Measurements from ENCODE around the gene FER. TPM values are rescaled to one million over a fixed set of nuclear protein-coding genes. Genes with fewer than 3 reads are reported as not detected.

The FER gene
- total and polyA plus RNA-seq, 2 of the 13 experiments (the other 11 are each of a cell fraction or from before 2014, with no cell fraction given), result 7.9 to 29.0 TPM

DNA sequence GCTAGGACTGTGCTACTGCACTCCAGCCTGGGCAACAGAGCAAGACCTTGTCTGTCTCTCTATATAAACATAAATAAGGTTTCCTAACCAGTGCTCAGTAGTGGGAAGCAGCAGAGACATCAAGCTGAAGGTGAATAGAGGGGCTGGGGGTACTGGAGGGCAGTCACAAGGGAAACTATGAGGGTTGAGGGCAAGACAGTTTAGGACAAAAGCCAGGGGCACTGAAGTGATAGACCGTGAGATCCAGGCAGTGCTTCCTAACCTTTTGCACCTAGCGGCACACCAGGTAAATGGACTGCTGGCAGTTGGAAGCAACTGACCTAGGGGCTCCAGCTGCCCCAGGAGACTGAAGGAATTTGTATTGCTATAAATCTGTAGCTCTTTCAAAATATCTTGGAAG is 483.6 kb downstream of the FER start (continued):
- TF ChIP-seq HIVEP1 (CRISPR knock-in tag; IDR thresholded peaks at IDR 0.05), result no peak

DNA sequence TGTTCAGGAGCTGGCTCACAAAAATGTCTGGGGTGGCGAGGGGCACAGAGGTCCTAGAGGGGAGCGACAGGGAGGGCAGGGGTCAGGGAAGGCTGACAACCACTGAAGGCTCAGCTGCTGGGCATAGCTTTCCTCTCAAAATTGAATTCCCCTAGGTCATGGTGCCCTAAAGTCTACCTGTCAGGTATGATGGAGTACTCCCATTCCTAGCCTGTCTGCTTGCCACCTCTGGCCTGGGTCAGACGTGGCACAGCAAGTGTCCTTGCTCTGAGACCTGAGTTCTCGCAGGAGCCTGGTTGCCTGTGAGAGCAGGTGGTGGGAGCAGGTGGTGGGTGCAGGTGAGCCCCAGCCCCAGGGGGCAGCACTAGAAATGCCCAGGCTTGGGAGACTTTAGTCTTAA is 486.7 kb downstream of the FER start:
- FAIRE-seq, result no peak
- no peaks in the 10 kb centered on the region for H3K9me3 ChIP-seq (ENCODE audit: low read length)
- WGBS (ENCODE audit: low lambda C conversion rate), result 0% methylated on average over 3 of the region's 4 CpGs
- ChIA-PET CTCF (ENCODE audit: low intra/inter-chr PET ratio, low total read pairs) (no interaction called here), POLR2A (no interaction called here)
- H3K4me2 ChIP-seq (ENCODE audit: low read depth, low read length), result no peak overlapping the region
- no peak for DNase-seq (ENCODE audit: low spot score)
- no peaks in the 10 kb centered on the region for H3K79me2 ChIP-seq (ENCODE audit: insufficient read depth, low read length)
- H3K4me3 ChIP-seq (replicated peaks in 1 of 3; ENCODE audit: insufficient read depth in 1 of 3, low read depth in 2 of 3, low read length in 3 of 3), result no peak overlapping the region
- no peaks in the 10 kb centered on the region for H3K36me3 ChIP-seq (replicated peaks in 1 of 2; ENCODE audit: control insufficient read depth in 1 of 2, insufficient read depth in 2 of 2, low read length in 2 of 2)
- no peak overlapping the region for H3K27ac ChIP-seq (ENCODE audit: extremely low read length, insufficient read depth, low read length)
- in situ Hi-C loops (cut with HindIII; ENCODE audit: extremely low pct_ligation_motif_present, low pct_unique_long_range_greater_than_20kb) (no loop called here), intact Hi-C loops (cut with micrococcal nuclease; ENCODE audit: unreplicated experiment) (no loop called here)
- no peak for ATAC-seq
- no peaks in the 10 kb centered on the region for H3K4me1 ChIP-seq (ENCODE audit: insufficient read depth, low read length)
- H3K9ac ChIP-seq (ENCODE audit: insufficient read depth, low read depth, low read length), result no peak overlapping the region
- H4K20me1 ChIP-seq (ENCODE audit: insufficient read depth, low read length), result no peaks in the 10 kb centered on the region
- peaks cover 0 to 2% of the 10 kb centered on the region in 2 experiments; a peak in 1 of 5 replicates for H3K27me3 ChIP-seq (ENCODE audit: control insufficient read depth in 1 of 2, insufficient read depth in 2 of 2, low read length in 2 of 2)
- no TSS peak for BruUV-seq (replicated peaks)
- TF ChIP-seq, protein P1, sequence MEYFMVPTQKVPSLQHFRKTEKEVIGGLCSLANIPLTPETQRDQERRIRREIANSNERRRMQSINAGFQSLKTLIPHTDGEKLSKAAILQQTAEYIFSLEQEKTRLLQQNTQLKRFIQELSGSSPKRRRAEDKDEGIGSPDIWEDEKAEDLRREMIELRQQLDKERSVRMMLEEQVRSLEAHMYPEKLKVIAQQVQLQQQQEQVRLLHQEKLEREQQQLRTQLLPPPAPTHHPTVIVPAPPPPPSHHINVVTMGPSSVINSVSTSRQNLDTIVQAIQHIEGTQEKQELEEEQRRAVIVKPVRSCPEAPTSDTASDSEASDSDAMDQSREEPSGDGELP (IDR thresholded peaks at IDR 0.05; ENCODE audit: borderline replicate concordance, low read depth), result no peak
- TF ChIP-seq, protein P2, sequence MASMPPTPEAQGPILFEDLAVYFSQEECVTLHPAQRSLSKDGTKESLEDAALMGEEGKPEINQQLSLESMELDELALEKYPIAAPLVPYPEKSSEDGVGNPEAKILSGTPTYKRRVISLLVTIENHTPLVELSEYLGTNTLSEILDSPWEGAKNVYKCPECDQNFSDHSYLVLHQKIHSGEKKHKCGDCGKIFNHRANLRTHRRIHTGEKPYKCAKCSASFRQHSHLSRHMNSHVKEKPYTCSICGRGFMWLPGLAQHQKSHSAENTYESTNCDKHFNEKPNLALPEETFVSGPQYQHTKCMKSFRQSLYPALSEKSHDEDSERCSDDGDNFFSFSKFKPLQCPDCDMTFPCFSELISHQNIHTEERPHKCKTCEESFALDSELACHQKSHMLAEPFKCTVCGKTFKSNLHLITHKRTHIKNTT (CRISPR knock-in tag; IDR thresholded peaks at IDR 0.05), result no peak
- TF ChIP-seq ZNF780A (CRISPR knock-in tag; IDR thresholded peaks at IDR 0.05) (no peak), ZKSCAN1 (IDR thresholded peaks at IDR 0.05; ENCODE audit: low read length) (no peak), MTF2 (CRISPR knock-in tag; IDR thresholded peaks at IDR 0.05; ENCODE audit: borderline replicate concordance) (no peak), EHMT2 (IDR thresholded peaks at IDR 0.05; ENCODE audit: borderline replicate concordance, low read depth, low read length) (no peak), NAIF1 (CRISPR knock-in tag; IDR thresholded peaks at IDR 0.05; ENCODE audit: borderline replicate concordance) (no peak), ZNF44 (CRISPR knock-in tag; IDR thresholded peaks at IDR 0.05) (no peak), MXD4 (CRISPR knock-in tag; IDR thresholded peaks at IDR 0.05) (no peak), RORA (CRISPR knock-in tag; IDR thresholded peaks at IDR 0.05) (no peak), ADNP (CRISPR knock-in tag; IDR thresholded peaks at IDR 0.05) (no peak), MLLT10 (CRISPR knock-in tag; IDR thresholded peaks at IDR 0.05) (no peak), NFYC (CRISPR knock-in tag; IDR thresholded peaks at IDR 0.05) (no peak)
- TF ChIP-seq, protein P3, sequence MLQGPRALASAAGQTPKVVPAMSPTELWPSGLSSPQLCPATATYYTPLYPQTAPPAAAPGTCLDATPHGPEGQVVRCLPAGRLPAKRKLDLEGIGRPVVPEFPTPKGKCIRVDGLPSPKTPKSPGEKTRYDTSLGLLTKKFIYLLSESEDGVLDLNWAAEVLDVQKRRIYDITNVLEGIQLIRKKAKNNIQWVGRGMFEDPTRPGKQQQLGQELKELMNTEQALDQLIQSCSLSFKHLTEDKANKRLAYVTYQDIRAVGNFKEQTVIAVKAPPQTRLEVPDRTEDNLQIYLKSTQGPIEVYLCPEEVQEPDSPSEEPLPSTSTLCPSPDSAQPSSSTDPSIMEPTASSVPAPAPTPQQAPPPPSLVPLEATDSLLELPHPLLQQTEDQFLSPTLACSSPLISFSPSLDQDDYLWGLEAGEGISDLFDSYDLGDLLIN (CRISPR knock-in tag; IDR thresholded peaks at IDR 0.05; ENCODE audit: borderline replicate concordance), result no peak
- TF ChIP-seq, protein P4, sequence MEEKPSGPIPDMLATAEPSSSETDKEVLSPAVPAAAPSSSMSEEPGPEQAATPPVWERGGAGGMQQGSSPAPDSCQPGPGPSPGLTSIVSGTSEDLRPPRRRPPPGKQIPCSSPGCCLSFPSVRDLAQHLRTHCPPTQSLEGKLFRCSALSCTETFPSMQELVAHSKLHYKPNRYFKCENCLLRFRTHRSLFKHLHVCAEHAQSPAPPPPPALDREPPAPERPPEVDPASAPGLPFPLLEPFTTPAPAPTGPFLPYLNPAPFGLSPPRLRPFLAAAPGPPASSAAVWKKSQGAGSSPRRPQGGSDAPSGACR (CRISPR knock-in tag; IDR thresholded peaks at IDR 0.05), result no peak
- no peak overlapping the region for H2AFZ ChIP-seq (ENCODE audit: low read length)

All from HepG2 (cell line).